Neuronal stem cell (in vitro differentiated cells): ENCODE results near the gene TTLL8.

Experiments
- DNase-seq: peaks from one replicate; pipeline ENCODE4 v3.0.0-alpha.2; 2013; ENCODE audit warnings: low spot score
- H2AFZ ChIP-seq: one replicate; pipeline ENCODE4 v1.6.1; 2013; ENCODE audit warnings: mild to moderate bottlenecking, low read length, inconsistent platforms
- H2AK5ac ChIP-seq: 2 replicates; pipeline ENCODE4 v1.6.1; 2013; ENCODE audit warnings: low read depth, mild to moderate bottlenecking, inconsistent platforms, low read length, moderate library complexity, mixed read lengths
- H2BK120ac ChIP-seq: 2 replicates; pipeline ENCODE4 v1.6.1; 2013; ENCODE audit warnings: low read depth, mild to moderate bottlenecking, inconsistent platforms, low read length, moderate library complexity, mixed read lengths
- H2BK12ac ChIP-seq: one replicate; pipeline ENCODE4 v1.6.1; 2013; ENCODE audit warnings: low read length, inconsistent platforms
- H2BK15ac ChIP-seq: 2 replicates; pipeline ENCODE4 v1.6.1; 2013; ENCODE audit warnings: mild to moderate bottlenecking, low read length, inconsistent platforms, mixed read lengths
- H2BK5ac ChIP-seq: one replicate; pipeline ENCODE4 v1.6.1; 2013; ENCODE audit warnings: inconsistent platforms, mild to moderate bottlenecking, low read length, moderate library complexity
- H3K14ac ChIP-seq: one replicate; pipeline ENCODE4 v1.6.1; 2013; ENCODE audit warnings: low read length, inconsistent platforms
- H3K18ac ChIP-seq: 2 replicates; pipeline ENCODE4 v1.6.1; 2013; ENCODE audit warnings: low read length, inconsistent platforms
- H3K23ac ChIP-seq: 2 replicates; pipeline ENCODE4 v1.6.1; 2013; ENCODE audit warnings: low read depth, mild to moderate bottlenecking, mixed read lengths, low read length, inconsistent platforms; ENCODE audit not compliant: poor library complexity
- H3K27ac ChIP-seq: replicated peaks from 3 replicates; pipeline ENCODE4 v1.5.1; 2013; ENCODE audit warnings: low read length, inconsistent platforms
- H3K27me3 ChIP-seq, 3 experiments: 2 replicates each; pipeline ENCODE4 v1.6.1; 2013; ENCODE audit warnings: low read length in 3 of 3, mild to moderate bottlenecking in 2 of 3, inconsistent platforms in 1 of 3, low read depth in 1 of 3, mixed read lengths in 1 of 3, moderate library complexity in 1 of 3; ENCODE audit not compliant: control insufficient read depth in 3 of 3, insufficient read depth in 3 of 3
- H3K36me3 ChIP-seq, 2 donors: replicated peaks in 1 of 2; 2 replicates each; pipeline ENCODE4 v1.6.1; 2013; ENCODE audit warnings: low read length in 2 of 2; ENCODE audit not compliant: control insufficient read depth in 2 of 2, insufficient read depth in 2 of 2
- H3K4ac ChIP-seq: 2 replicates; pipeline ENCODE4 v1.6.1; 2013; ENCODE audit warnings: inconsistent platforms, mild to moderate bottlenecking, low read length, moderate library complexity
- H3K4me1 ChIP-seq, 2 donors: 1 replicate in 1 of 2; 2 replicates in 1 of 2; pipeline ENCODE4 v1.6.1; 2013; ENCODE audit warnings: low read length in 2 of 2, low read depth in 1 of 2; ENCODE audit not compliant: control insufficient read depth in 2 of 2, insufficient read depth in 1 of 2
- H3K4me2 ChIP-seq: one replicate; pipeline ENCODE4 v1.6.1; 2013; ENCODE audit warnings: mild to moderate bottlenecking, low read length, inconsistent platforms; ENCODE audit not compliant: insufficient read depth, poor library complexity, severe bottlenecking
- H3K4me3 ChIP-seq, 2 donors: 2 replicates each; pipeline ENCODE4 v1.5.1; 2013; ENCODE audit warnings: low read length in 2 of 2, mild to moderate bottlenecking in 2 of 2, inconsistent platforms in 1 of 2, moderate library complexity in 1 of 2
- H3K79me1 ChIP-seq: one replicate; pipeline ENCODE4 v1.6.1; 2013; ENCODE audit warnings: low read depth, mild to moderate bottlenecking, inconsistent platforms, low read length, moderate library complexity
- H3K9ac ChIP-seq: one replicate; pipeline ENCODE4 v1.6.1; 2013; ENCODE audit warnings: mild to moderate bottlenecking, low read depth, low read length, inconsistent platforms; ENCODE audit not compliant: poor library complexity
- H3K9me3 ChIP-seq, 2 donors: replicated peaks in 1 of 2; 2 replicates each; pipeline versions ENCODE3 to v1.6.1; 2013; ENCODE audit warnings: low read length in 2 of 2, mild to moderate bottlenecking in 2 of 2, inconsistent platforms in 1 of 2, low read depth in 1 of 2, mixed read lengths in 1 of 2, moderate library complexity in 1 of 2; ENCODE audit not compliant: control insufficient read depth in 2 of 2, insufficient read depth in 1 of 2
- H4K8ac ChIP-seq: one replicate; pipeline ENCODE4 v1.6.1; 2013; ENCODE audit warnings: low read depth, mild to moderate bottlenecking, inconsistent platforms, low read length, moderate library complexity
- H4K91ac ChIP-seq: one replicate; pipeline ENCODE4 v1.6.1; 2013; ENCODE audit warnings: low read length, low read depth, mild to moderate bottlenecking, inconsistent platforms; ENCODE audit not compliant: poor library complexity
- whole genome bisulfite sequencing, 2 donors: extraction: QIAGEN DNeasy Blood & Tissue Kit; methylation state at CpG; one replicate each; pipeline ENCODE4 v1.1.7; 2013; ENCODE audit warnings: missing lambda C conversion rate in 2 of 2, mixed read lengths in 1 of 2; ENCODE audit not compliant: insufficient read length in 2 of 2, insufficient replicate concordance in 1 of 2; ENCODE audit errors: extremely low coverage in 2 of 2; 5-methylcytosine and 5-hydroxymethylcytosine counted together

Gene TTLL8

GRCh38 chr22:50010676-50011446, 47.2 kb downstream of the TTLL8 start:
- Histone ChIP-seq H2BK5ac (no peak overlapping the region), H3K4me2 (no peak overlapping the region), H4K8ac (peak overlapping the region; percentile 82), H3K14ac (no peak overlapping the region), H3K4ac (peak overlapping the region; percentile 37), H3K27me3 (peaks cover 11 to 88% (median 59%) of the 10 kb centered on the region in 3 experiments), H2AFZ (no peak overlapping the region), H3K9me3 (peaks cover 0 to 2% of the 10 kb centered on the region in 2 donors), H3K18ac (peak overlapping the region; percentile 71), H4K91ac (no peak overlapping the region), H2BK15ac (no peak overlapping the region), H3K36me3 (no peaks in the 10 kb centered on the region), H3K23ac (peak overlapping the region; percentile 89), H2AK5ac (peak overlapping the region; percentile 81), H2BK12ac (no peak overlapping the region), H2BK120ac (no peak overlapping the region), H3K4me3 (no peak overlapping the region), H3K4me1 (peaks cover 4 to 10% of the 10 kb centered on the region in 2 donors), H3K79me1 (no peaks in the 10 kb centered on the region), H3K27ac (no peak overlapping the region), H3K9ac (no peak overlapping the region)
- no CpG with 5 or more reads among the region's 61 CpGs for WGBS, 2 donors
- no peak for DNase-seq

- Histone ChIP-seq H3K4me3 (no peak overlapping the region), H3K4me2 (no peak overlapping the region), H3K36me3 (no peaks in the 10 kb centered on the region), H2BK5ac (no peak overlapping the region), H3K4me1 (peaks cover 3 to 10% of the 10 kb centered on the region in 2 donors), H3K27ac (no peak overlapping the region), H3K79me1 (no peaks in the 10 kb centered on the region), H2BK15ac (no peak overlapping the region), H3K27me3 (peaks cover 11 to 88% (median 52%) of the 10 kb centered on the region in 3 experiments), H2AK5ac (no peak overlapping the region), H4K8ac (no peak overlapping the region), H2BK12ac (peak overlapping the region; percentile 41), H3K23ac (peak overlapping the region; percentile 43), H3K18ac (peak overlapping the region; percentile 87), H3K4ac (no peak overlapping the region), H2AFZ (no peak overlapping the region), H2BK120ac (no peak overlapping the region), H3K14ac (peak overlapping the region; percentile 56), H3K9me3 (peaks cover 0 to 2% of the 10 kb centered on the region in 2 donors), H3K9ac (no peak overlapping the region), H4K91ac (no peak overlapping the region)
- WGBS, 2 donors, result no CpG with 5 or more reads among the region's 46 CpGs
- DNase-seq, result no peak
Observed at GRCh38 chr22:50009765-50010675, 48.1 kb downstream of the TTLL8 start.

GRCh38 chr22:50009251-50009650, 48.8 kb downstream of the TTLL8 start:
- peaks cover 0 to 2% of the 10 kb centered on the region in 2 donors for H3K9me3 ChIP-seq
- H3K27ac ChIP-seq, result no peak overlapping the region
- H3K36me3 ChIP-seq, result no peaks in the 10 kb centered on the region
- peak overlapping the region; percentile 56 for H3K14ac ChIP-seq
- H2AFZ ChIP-seq, result no peak overlapping the region
- H2BK120ac ChIP-seq, result no peak overlapping the region
- H3K23ac ChIP-seq, result no peak overlapping the region
- H3K4me1 ChIP-seq, result peaks cover 0 to 6% of the 10 kb centered on the region in 2 donors
- no peak overlapping the region for H3K4me3 ChIP-seq
- no peak overlapping the region for H4K8ac ChIP-seq
- no CpG with 5 or more reads among the region's 16 CpGs for WGBS, 2 donors
- DNase-seq, result no peak
- H3K9ac ChIP-seq, result no peak overlapping the region
- peak overlapping the region; percentile 53 for H3K4ac ChIP-seq
- no peak overlapping the region for H4K91ac ChIP-seq
- H2BK12ac ChIP-seq, result no peak overlapping the region
- H3K27me3 ChIP-seq, result peaks cover 4 to 88% (median 44%) of the 10 kb centered on the region in 3 experiments
- H2BK15ac ChIP-seq, result no peak overlapping the region
- peak overlapping the region; percentile 63 for H2AK5ac ChIP-seq
- no peaks in the 10 kb centered on the region for H3K79me1 ChIP-seq
- no peak overlapping the region for H3K18ac ChIP-seq
- no peak overlapping the region for H3K4me2 ChIP-seq
- no peak overlapping the region for H2BK5ac ChIP-seq
